GM21786 (cell line): ENCODE results near the gene VASH2.
"Not testable (repeated sequence)": the region's sequence is repeated elsewhere in the genome, so short reads cannot be mapped to it uniquely, and the experiment has no call there.

ENCODE experiments used
- ATAC-seq: cut with Tn5 transposase; IDR thresholded peaks from one replicate; pipeline ENCODE4 v1.9.1; 2021; ENCODE audit not compliant: unreplicated experiment

VASH2 gene

DNA sequence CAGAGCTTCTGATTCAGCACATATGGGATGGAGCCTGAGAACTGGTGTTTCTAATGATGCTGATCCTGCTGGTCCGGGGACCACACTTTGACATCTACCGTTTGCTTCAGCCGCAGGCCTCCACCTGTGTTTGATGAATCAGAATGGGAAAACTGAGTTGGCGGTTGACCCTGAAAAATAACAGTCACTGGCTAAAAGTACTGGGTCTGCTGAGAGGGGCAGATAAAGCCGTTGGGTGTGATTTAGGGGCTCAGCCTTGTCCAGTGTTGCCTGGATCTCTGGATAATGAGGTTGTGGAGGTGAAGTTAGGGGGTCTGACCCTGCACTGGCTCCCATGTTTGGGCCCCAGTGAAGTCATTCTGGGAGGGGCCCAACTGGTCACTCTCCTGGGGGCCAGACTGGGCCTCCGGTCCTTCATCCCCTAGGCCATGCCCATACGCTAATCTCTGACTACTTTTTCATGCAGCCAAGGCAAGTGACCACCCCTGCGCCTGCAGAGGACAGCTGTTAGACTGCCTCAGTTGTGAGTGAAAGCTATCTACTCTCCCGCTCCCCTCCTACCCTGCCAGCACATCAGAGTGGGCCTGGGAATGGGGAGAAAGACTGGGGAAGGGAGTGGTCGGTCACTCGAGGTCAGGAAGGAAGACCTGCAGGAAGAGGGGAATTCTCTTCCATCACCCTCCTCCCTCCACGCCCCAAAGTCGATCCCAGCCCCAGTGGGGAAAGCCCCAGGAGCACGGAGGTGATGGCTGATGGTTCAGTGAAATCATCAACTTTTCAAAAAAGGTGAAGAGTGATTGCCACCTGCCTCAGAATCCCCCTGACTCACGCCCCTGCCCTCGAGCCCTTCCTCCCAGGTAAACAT lies 27.7 kb downstream of the VASH2 start:
- ATAC-seq = peak; percentile 26

DNA sequence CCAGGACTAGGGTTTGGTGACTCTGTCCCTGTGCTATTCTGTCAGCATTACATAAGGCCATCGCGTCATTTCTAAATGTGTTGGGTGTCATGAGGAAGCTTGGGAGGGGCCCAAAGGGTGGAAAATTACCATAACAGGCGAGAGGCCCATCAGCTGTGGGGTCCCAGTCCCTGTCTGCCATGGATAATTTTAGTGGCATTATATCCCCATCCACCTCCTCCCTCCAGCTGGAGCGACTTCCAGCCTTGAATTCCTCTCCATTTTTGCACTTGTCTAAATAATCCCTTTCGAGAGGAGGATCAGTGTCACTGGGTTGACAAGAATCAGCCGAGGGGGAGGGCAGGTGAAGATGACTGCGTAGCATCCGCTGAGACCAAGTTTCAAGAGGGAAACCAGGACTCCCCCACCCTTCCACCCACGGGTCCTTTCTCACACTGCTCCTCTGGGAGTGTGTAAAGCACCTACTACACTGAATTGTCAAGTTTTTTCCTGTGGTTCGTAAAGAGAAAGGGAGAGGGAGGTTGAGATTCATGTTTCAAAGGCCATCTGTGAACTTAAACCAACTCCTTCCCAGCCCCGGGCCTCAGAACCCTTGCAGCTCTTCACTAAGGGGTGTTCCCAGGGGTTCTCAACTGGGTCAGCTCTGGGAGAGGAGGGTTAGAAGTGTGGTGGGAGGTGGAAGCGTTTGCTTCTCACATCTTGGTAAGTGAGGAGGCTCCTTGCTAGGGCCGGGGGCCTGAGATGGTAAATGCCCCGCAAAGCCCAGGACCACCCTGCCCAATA lies 29.2 kb downstream of the VASH2 start:
- ATAC-seq = peak; percentile 66

DNA sequence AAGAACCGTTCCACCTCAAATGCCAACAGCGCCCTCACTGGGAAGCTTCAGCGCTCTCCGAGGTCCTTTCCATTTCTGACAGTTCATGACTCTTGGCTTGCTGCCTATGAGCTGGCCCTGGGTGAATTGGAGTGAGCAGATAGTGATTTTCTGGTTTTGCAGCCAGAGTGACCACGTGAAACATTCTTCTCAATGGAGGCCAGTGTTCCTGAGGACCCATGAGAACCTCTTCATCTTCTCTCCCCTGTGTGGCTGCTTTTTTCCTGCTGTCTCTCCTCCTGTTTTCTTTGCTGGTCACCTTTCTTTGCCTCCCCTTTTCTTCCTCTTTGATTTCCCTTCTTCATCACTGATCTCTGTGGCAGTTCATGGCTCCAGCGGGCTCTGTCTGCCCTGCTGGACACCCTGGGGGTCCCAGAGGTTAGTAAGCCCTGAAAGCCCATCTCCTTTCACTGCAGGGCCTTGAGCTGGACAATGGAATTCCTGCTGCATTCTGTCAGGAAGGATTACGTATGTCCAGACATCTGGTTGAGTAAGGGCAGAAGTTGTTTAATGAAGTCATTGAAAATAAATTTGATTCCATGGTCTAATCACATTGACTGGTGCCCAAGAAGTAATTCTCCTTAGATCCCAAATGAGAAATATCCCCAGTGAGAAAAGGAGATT lies 29.9 kb downstream of the VASH2 start:
- peak; percentile 2 for ATAC-seq

DNA sequence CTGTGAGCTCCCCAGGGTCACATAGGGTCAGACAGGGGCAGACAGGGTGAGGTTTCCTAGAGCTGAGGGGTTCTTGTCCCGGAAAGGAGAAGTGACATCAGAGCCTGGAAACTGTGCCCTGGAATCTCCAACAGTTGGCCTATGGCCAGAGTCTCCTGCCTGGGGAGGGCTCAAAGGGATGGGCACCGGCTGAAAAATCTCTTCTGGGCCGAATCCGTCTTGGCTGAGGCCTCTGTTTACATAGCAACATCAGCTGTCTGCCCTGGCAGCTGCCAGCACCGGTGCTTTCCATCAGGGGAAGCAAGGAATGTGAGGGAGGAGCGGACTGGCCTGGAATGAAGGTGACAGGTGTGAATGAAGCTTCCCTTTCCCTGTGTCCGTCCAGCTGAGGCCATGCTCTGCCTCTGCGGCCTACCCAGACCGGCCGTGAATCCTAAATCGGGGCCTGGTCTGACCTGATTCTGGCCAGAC lies 30.7 kb downstream of the VASH2 start:
- ATAC-seq = no peak

DNA sequence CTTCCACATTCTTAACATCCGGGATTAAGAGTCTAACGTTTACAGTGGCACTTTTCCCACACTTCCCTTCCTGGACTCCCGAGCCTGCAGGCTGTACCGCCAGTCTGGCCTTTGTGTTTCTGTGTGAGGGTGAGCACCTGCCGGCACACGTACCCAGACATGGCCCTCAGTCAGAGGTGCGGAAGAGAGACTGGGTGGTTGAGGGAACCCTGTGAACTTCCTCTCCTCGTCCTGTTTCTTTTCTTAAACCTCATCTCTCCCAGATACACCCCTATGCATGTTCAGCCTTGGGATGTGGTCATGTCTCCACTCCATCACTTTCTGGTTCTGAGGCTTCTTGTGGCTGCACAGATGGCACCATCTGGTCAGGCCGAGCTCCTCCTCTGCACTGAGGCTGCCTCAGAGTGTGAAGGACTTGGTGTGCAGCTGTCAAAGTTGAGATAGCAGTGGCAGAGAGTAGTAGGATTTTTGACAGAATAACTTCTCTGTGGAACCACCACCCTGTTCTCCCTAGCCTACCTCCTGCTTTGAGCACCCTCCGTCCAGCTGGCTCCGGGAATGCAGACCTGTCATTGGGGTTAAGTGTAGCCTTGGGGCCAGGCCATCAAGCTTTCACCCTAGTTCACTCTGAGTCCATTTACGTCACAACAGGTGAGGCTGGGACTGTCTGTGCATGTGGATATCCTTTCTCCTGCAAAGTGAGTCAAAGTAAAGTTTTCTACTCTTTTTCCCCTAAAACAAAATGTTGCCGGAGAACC lies 31.4 kb downstream of the VASH2 start:
- peak; percentile 60 for ATAC-seq

DNA sequence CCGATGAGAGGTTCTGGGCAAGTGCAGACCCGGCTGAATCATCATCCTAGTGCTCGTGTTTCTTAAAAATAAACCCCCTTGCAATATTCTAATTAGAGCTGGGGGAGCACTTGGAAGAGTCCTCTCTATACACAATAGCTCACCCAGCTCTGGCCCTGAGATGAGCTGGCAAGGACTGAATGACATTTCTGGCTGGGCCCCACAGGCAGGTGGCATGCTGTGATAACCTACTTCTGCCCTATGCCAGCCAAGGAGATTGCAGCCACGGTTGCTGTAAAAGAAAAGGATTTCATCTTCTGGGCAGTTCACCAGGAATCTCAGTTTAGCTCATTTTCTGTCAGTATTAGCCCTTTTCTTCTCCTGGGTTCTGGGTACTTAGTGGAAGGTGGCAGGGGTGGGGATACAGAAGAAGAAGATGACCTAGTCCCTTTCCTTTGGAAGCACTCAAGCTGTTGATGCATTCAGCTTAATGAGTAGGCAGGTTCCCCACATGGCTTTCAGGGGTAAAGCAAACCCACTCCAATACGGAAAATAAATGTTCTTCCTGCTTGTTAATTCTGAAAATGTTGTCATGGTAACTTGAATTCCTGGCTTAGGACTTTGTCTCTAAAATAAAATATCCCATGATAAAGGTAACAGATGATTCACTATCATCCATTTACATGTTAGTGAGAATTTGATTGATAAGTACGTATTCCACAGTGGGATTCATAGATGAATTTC lies 32.2 kb downstream of the VASH2 start:
- no peak for ATAC-seq

DNA sequence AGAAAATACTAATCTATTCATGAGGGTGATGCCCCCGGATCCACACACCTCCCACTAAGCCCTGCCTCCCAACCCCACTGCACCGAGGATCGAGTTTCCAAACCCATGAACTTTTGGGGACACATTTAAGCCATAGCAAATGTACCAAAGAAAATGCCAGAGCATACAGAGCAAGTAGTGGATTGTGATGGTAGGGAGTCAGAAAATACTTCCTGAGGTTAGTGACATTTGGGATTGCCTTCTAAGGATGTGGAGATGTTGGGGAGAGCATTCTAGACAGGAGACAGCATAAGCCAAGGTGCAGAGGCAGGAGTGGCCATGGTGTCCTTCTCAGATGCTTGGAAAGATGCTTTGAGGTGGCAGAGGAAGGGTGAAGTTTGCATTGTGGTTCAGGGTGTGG lies 33.1 kb downstream of the VASH2 start:
- ATAC-seq = no peak

DNA sequence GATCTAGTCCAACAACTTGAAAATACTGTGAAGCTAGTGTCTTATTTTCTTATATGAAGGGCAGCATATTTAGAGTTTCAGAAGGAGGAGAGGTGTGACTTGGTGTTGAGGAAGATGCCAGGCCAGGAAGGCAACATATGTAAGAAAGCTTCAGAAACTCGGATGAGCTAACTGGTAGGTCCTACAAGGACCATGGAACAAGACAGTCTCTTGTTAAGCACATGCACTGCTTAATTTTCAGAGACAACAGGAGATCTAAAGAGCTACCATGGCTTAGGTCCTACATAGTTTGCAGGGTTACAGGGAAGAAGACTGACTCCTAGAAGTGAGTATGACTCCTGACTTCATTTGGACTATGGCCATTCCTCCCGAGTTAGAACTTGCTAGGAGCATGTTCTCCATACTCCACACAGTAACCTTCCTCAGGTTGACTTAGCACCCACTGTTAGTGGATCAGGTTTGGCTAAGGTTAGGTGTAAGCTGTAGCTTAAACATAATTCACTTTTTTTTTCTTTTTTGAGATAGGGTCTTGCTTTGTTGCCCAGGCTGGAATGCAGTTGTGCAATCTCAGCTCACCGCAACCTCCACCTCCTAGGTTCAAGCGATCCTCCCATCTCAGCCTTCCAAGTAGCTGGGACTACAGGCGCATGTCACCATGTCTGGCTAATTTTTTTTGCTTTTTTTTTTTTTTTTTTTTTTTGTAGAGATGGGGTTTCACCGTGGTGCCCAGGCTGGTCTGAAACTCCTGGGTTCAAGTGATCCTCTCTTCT lies 34.4 kb downstream of the VASH2 start:
- ATAC-seq = no peak

DNA sequence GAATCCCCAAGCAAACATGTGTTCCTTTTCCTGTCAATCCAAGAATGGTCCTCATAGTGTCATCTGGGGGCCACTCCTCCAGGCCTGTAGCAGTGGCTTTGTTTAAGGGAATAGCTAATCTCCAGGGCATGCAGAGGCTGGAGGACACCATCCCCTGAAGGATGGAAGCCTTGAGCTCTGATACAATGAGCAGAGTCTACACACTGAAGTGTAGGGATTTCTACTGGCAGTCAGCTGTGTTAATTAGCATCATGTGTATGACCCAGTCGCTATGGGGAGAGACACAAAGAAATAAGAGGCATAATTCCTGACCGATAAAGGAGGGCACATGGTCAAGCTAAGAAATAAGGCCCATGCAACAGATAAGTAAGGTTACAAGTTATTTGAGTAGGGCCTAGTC lies 36.2 kb downstream of the VASH2 start:
- ATAC-seq = no peak

DNA sequence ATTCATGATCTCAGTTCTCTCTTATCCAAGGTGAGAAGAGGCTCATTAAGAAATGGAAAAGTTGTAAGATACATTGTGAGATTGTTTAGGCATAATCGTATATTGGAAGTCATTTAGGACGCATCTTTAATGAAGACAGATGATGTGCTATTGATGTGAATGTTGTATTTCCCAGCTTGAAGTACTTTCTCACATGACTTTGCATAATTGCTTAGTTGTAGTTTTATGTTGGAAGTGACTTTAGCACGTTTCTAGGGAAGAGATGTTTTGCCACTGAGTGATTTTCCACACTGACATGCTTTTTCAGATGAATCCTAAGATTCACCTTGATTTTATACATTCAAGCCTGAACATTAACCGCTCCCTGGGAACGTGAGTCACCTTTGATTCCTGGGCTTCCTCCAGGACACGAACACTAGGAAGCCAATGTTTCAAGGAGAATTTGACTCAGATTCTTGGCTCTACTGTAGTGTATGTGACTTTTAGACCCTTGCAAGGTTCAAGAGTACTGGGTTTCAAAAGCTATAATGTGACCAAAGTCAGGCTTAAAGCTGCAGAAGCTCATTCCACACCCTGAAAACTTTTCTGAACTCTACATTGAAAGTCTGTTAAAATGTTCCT lies 37.5 kb downstream of the VASH2 start:
- no peak for ATAC-seq

DNA sequence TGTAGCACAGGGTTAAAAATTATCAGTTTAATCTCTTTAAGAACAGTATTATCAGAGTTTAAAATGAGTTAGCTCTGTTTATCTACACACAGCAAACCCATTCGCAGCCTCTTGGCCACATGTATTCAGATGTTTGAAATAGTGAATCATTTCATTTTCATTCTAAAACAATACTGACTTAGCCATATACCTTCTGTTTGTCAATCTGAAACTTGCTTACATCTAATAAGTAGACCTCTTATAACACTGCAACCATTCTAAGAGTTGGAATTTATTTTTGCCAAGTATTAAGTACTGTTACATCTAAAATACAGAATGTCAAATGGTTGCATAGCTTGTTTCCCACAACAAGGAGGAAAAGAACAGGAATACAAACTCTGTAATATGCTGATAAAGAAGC lies 39.9 kb downstream of the VASH2 start:
- ATAC-seq = no peak

DNA sequence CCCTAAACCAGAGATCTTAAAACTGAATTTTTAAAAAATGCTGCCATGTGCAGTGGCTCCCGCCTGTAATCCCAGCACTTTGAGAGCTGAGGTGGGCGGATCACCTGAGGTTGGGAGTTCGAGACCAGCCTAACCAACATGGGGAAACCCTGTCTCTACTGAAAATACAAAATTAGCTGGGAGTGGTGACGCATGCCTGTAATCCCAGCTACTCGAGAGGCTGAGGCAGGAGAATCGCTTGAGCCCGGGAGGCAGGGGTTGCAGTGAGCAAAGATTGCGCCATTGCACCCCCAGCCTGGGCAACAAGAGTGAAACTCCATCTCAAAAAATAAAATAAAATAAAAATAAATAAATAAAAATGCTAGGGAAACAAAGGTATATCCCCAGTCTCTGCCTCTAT lies 43.6 kb downstream of the VASH2 start:
- not testable (repeated sequence) for ATAC-seq

DNA sequence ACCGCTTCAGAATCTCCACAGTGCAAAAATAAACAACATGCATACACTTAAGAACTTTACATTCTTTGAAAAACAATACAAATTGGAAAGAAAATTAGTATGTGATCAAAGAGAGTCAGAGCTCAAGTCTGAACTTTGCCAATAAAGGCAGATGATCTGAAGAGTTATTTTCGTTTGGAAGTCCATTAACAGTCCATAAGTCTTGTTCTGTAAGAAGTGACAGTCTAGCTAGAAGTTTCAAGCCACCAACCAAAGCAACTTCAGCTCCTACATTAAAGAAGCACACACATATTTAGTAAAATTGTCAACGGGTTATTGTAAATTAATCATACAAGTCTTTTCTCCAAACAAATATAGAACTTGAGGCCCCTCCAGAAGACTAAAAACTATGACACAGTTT lies 44.6 kb downstream of the VASH2 start:
- no peak for ATAC-seq

DNA sequence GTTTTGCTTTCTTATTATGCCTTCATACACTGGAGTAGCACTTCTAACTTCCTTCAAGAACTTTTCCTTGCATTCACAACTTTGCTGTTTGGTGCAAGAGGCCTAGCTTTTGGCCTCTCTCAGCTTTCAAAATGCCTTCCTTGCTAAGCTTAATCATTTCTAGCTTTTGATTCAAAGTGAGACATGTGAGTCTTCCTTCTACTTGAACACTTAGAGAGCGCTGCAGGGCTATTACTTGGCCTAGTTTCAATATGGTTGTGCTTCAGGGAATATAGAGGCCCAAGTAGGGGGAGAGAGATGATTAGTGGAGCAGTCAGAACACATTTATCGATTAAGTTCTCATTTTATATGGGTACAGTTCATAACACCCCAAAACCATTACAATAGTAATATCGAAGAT lies 52.9 kb downstream of the VASH2 start:
- peak; percentile 76 for ATAC-seq

DNA sequence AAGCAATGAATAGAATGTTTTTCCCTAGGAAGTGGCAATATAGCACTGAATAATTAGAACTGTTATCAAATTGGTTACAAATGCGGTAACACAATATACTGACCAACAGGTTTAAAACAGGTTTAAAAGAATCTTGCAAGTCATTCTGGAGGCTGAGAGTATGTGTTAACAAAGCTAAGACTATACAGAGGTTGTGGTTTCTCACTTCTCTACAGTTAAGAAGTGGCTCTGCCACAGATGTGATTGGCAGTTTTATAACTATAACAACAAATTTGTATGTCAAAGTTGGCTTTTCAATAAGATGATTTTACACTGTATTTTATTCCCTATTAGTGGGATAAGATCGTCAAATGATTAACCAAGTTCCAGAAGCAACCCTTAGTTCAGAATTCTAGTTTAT lies 58.2 kb downstream of the VASH2 start:
- peak; percentile 88 for ATAC-seq

DNA sequence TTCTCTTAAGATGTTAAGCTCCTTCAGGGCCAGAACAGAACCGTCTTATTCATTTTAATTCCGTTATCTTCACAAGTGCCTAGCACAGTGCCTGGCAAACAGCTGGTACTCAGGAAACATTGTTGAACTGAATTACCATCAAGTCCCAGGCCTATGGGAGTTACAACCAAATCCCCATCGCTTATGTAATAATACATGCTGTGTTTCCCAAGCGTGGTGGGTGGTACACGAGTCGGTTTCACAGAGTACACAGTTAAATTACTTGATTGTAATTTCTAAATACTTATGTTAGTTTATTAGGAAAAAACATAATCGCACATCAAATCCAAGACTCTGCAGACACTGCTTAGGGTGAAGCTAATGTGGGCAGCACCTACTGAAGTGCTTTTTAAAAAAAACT lies 64.3 kb downstream of the VASH2 start:
- ATAC-seq = no peak

DNA sequence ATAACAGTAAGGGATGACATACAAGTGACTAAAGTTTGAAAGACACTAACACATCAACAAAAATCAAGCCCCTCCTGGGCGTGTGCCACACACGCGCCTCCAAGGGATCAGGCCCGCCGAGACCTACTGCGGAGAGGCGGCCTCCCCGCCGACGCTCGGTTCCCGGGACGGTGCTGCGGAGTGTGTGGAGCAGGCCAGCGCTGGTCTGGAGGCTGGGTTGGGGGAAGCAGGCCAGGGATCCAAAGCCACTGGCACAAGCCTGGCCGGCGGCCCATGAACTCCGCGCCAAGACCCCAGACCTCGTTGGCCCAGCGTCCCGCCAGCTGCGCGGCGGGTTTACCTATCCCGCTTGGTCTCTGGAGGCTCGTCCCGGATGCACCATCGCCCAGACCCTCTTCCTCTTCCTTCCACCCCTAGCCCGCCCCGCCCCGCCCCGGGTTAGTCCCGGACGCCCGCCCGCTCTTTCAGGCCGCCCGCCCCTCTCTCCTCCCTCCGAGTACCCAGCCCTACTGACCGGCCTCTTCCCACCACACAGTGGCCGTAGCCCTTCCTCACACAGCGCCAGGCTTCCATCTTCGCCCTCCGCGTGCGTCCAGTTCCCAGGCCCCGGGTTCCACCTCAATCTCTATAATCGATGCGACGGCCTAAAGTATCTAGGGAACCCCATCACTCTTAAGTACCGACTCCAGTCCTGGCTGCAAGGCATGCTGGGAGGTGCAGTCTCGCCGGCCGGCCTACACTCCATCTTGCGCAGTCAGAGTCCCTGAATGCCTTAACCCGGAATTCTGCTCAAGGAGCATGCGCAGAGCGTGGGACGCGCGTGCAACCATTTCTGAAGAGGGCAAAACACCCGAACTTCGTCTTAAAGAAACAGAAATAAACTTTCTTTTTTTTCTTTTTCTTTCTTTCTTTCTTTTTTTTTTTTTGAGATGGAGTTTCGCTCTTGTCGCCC lies 65.0 kb downstream of the VASH2 start, which contains the start of gene ANGEL2:
TSS of gene ANGEL2 (minus strand) at position 769 of the 952 bp plus-strand sequence. CDS start at position 573, 196 bp downstream.
- ATAC-seq = peak; percentile 92
